Testis (tissue), 3 donors: ENCODE results near the gene IL7R. TPM values are rescaled to one million over a fixed set of nuclear protein-coding genes. Genes with fewer than 3 reads are reported as not detected.

Source experiments
- DNase-seq: peaks from one replicate; pipeline ENCODE4 v3.0.0-alpha.2; 2019
- H3K27ac ChIP-seq, 2 donors: fragments of 200-600 bp; sonication (generic); one replicate each; pipeline ENCODE4 v1.5.1; 2019
- H3K27me3 ChIP-seq: fragments of 200-600 bp; sonication (generic); one replicate; pipeline ENCODE4 v1.5.1; 2019
- H3K36me3 ChIP-seq: fragments of 200-600 bp; sonication (generic); one replicate; pipeline ENCODE4 v1.5.1; 2017; ENCODE audit warnings: low read depth; ENCODE audit errors: missing control alignments
- H3K4me1 ChIP-seq: fragments of 200-600 bp; sonication (generic); one replicate; pipeline ENCODE4 v1.5.1; 2019
- H3K4me3 ChIP-seq, 2 donors: fragments of 200-600 bp; sonication (generic); one replicate each; pipeline ENCODE4 v1.5.1; 2017 to 2019
- H3K9me3 ChIP-seq: fragments of 200-600 bp; sonication (generic); one replicate; pipeline ENCODE4 v1.5.1; 2017
- CTCF ChIP-seq, 3 experiments: fragments of 450-650 bp in 2 of 3; fragments of 200-600 bp in 1 of 3; sonication (generic) in 1 of 3; IDR thresholded peaks; one replicate each; pipeline ENCODE4 v1.5.1; 2016 to 2019; ENCODE audit warnings: antibody characterized with exemption in 3 of 3, mild to moderate bottlenecking in 2 of 3, moderate library complexity in 1 of 3
- POLR2A ChIP-seq: fragments of 450-650 bp; IDR thresholded peaks from one replicate; pipeline ENCODE4 v1.6.1; 2017; ENCODE audit warnings: antibody characterized with exemption, mild to moderate bottlenecking, moderate library complexity
- WGBS, 2 donors: methylation state at CpG; one replicate each; pipeline ENCODE4 v1.1.5; 2018; 5-methylcytosine and 5-hydroxymethylcytosine counted together
- intact Hi-C: fragments of 100-400 bp; cut with DNase I; formaldehyde crosslinking; loops from one replicate; pipeline ENCODE4 v1.15.1; 2023; ENCODE audit warnings: low total_unique reads
- polyA plus RNA-seq: library from polyadenylated mRNA; stranded (reverse); fragments of 350-450 nt; fragmentation: Illumina TruSeq; extraction: RNeasy Lipid Tissue Mini Kit (QIAGEN cat#74804); gene quantifications from one replicate; pipeline ENCODE4 v1.2.3, GENCODE V29; 2014; ENCODE audit warnings: low read depth, low replicate concordance; ENCODE audit not compliant: insufficient read depth
- total RNA-seq, 2 donors: library from RNA; depleted of rRNA; stranded (reverse); fragments of >200 nt; gene quantifications; one replicate each; pipeline ENCODE4 v1.2.3, GENCODE V29; 2016

IL7R gene
- total and polyA plus RNA-seq, 3 donors from 2014 or later, result 7.6 to 17.5 (median 12.1) TPM

DNA sequence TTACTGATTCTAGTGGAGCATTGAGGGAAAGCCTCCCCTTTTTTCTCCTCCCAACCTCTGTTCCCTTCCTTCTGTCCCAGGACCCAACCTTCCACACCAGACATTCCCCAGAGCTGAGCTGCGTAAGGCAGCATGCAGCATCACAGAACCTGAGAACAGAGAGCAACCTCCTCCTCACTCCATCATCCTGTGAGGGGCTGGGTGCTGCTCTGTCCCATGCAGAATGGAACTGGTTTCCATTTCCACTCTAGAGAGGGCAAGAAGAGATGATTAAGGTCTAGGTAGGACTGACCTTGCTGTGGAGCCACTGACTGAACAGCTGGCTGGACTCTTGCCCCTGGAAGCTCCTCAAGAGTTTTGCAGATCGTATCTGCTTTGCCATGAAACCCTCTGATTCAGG, 30.1 kb upstream of the IL7R start:
- intact Hi-C loops, result no loop called here
- Histone ChIP-seq H3K36me3 (no peaks in the 10 kb centered on the region), H3K4me1 (no peaks in the 10 kb centered on the region), H3K9me3 (no peaks in the 10 kb centered on the region), H3K4me3 (no peak overlapping the region), H3K27me3 (no peaks in the 10 kb centered on the region), H3K27ac (no peak overlapping the region)
- no peak for DNase-seq
- no peak for TF ChIP-seq POLR2A
- TF ChIP-seq CTCF (IDR thresholded peaks at IDR 0.05), result no peak
- 89% methylated on average over 2 of the region's 2 CpGs for WGBS, 2 donors

DNA sequence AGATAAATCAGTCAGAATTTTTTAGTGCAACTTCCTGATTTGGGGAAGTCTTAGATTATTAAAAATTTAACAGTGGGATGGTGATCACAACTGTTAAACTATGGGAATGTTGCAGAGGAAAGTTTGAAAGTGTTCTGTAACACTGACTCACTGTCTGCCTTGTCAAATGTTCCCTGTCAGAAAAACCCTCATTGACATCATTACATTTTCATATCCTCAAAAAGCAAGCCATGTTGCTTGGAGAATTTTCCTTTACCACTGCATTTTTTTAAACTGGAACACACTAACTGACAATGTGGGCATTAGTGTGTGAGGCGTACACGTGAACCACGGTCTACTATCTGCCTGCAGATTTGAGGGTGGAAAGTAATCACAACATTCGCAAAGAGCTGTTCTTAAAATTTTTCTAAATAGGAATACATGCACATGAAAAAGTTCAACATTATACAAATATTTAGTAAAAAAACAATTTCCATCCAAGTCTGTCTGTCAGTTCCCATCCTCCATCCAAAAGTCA, 28.6 kb upstream of the IL7R start:
- no peak overlapping the region for H3K27ac ChIP-seq
- TF ChIP-seq POLR2A (no peak), CTCF (IDR thresholded peaks at IDR 0.05) (no peak)
- no peaks in the 10 kb centered on the region for H3K9me3 ChIP-seq
- no peaks in the 10 kb centered on the region for H3K4me1 ChIP-seq
- WGBS, 2 donors, result 85 to 93% methylated on average over 4 of the region's 4 CpGs
- H3K27me3 ChIP-seq, result no peaks in the 10 kb centered on the region
- no peak overlapping the region for H3K4me3 ChIP-seq
- H3K36me3 ChIP-seq, result no peaks in the 10 kb centered on the region
- no peak for DNase-seq
- intact Hi-C loops, result no loop called here

GRCh38 chr5:35830587-35830986, 26.1 kb upstream of the IL7R start:
- 75 to 84% methylated on average over 4 of the region's 4 CpGs for WGBS, 2 donors
- intact Hi-C loops, result no loop called here

DNA sequence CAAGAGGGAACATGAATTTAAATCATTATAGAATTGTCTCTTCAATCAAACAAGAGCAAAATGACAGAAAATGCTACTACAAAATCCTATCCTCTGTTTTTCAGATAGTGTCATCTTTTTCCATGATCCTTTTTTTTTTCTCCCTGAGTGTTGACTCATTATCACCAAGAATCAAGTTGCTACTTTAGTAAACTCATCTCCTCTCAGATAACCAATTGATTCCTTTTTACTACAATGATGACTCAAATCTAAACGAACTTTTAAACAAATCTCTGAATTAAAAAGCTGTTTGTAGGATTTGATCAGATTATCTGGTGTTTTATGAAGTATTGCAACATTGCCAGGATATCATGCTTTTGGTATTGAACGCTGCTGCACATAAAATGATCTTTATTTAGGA, 23.9 kb upstream of the IL7R start:
- no peaks in the 10 kb centered on the region for H3K9me3 ChIP-seq
- WGBS, 2 donors, result 66 to 80% methylated on average over 2 of the region's 2 CpGs
- no peaks in the 10 kb centered on the region for H3K4me1 ChIP-seq
- no peak overlapping the region for H3K27ac ChIP-seq
- no peaks in the 10 kb centered on the region for H3K36me3 ChIP-seq
- no peak for TF ChIP-seq CTCF (IDR thresholded peaks at IDR 0.05)
- TF ChIP-seq POLR2A, result no peak
- DNase-seq, result no peak
- intact Hi-C loops, result no loop called here
- no peak overlapping the region for H3K4me3 ChIP-seq
- no peaks in the 10 kb centered on the region for H3K27me3 ChIP-seq

More at GRCh38 chr5:35830587-35830986, 26.1 kb upstream of the IL7R start:
- TF ChIP-seq CTCF (IDR thresholded peaks at IDR 0.05) (no peak), POLR2A (no peak)
- no peaks in the 10 kb centered on the region for H3K27me3 ChIP-seq
- no peaks in the 10 kb centered on the region for H3K4me1 ChIP-seq
- H3K36me3 ChIP-seq, result no peaks in the 10 kb centered on the region
- DNase-seq, result no peak
- H3K27ac ChIP-seq, result no peak overlapping the region
- no peaks in the 10 kb centered on the region for H3K9me3 ChIP-seq
- H3K4me3 ChIP-seq, result no peak overlapping the region

- Histone ChIP-seq H3K36me3 (no peaks in the 10 kb centered on the region), H3K27me3 (no peaks in the 10 kb centered on the region), H3K9me3 (no peaks in the 10 kb centered on the region), H3K4me3 (no peak overlapping the region), H3K4me1 (no peaks in the 10 kb centered on the region), H3K27ac (no peak overlapping the region)
- intact Hi-C loops, result no loop called here
- TF ChIP-seq POLR2A, result no peak
- no peak for TF ChIP-seq CTCF (IDR thresholded peaks at IDR 0.05)
- 73 to 76% methylated on average over 2 of the region's 2 CpGs for WGBS, 2 donors
- DNase-seq, result no peak
Observed at GRCh38 chr5:35833224-35833623, 23.5 kb upstream of the IL7R start.
